Panc1 (cell line): ENCODE data around the gene KISS1R. TPM values are rescaled to one million over a fixed set of nuclear protein-coding genes. Genes with fewer than 3 reads are reported as not detected.

Experiments used
- ATAC-seq: fragments of 200-7000 bp; cut with Tn5 transposase; 2 replicates; pipeline ENCODE4 v1.9.1; 2020; ENCODE audit warnings: mild to moderate bottlenecking, moderate library complexity
- BruUV-seq: library from RNA; stranded (reverse); fragments of 400-500 nt; replicated peaks from 2 replicates; lab custom pipeline; 2021; lab: Mats Ljungman, UMichigan
- CTCF ChIA-PET: fragments of 300-600 bp; sonication (Branson Sonifier 250); formaldehyde crosslinking; loops from one replicate; lab custom pipeline; 2022; ENCODE audit warnings: antibody characterized with exemption; lab: Charles Lee
- POLR2A ChIA-PET: fragments of 300-600 bp; sonication (Branson Sonifier 250); formaldehyde crosslinking; loops from one replicate; lab custom pipeline; 2022; ENCODE audit warnings: antibody characterized with exemption; lab: Charles Lee
- DNase-seq: peaks from one replicate; pipeline ENCODE4 v3.0.0-alpha.2; 2010; ENCODE audit warnings: low read depth, low spot score
- H3K27ac ChIP-seq: 2 replicates; pipeline ENCODE4 v1.5.1; 2011; ENCODE audit warnings: mild to moderate bottlenecking, low read length, inconsistent platforms
- H3K27me3 ChIP-seq: fragments of 200-500 bp; sonication (Bioruptor generic); 2 replicates; pipeline ENCODE4 v1.6.0; 2014; ENCODE audit warnings: low read length, inconsistent platforms; ENCODE audit not compliant: control insufficient read depth, insufficient read depth
- H3K36me3 ChIP-seq: fragments of 200-500 bp; sonication (Bioruptor generic); 2 replicates; pipeline ENCODE4 v1.5.1; 2014; ENCODE audit warnings: inconsistent platforms, mild to moderate bottlenecking, low read length, moderate library complexity; ENCODE audit not compliant: control insufficient read depth, insufficient read depth
- H3K4me1 ChIP-seq: 2 replicates; pipeline ENCODE4 v1.5.1; 2011; ENCODE audit warnings: inconsistent platforms, mild to moderate bottlenecking, low read length, moderate library complexity; ENCODE audit not compliant: control insufficient read depth, insufficient read depth
- H3K4me3 ChIP-seq, 2 experiments: 2 replicates each; pipeline ENCODE4 v1.5.1; 2011 to 2012; ENCODE audit warnings: low read depth in 2 of 2, low read length in 2 of 2, mild to moderate bottlenecking in 2 of 2, inconsistent platforms in 1 of 2, moderate library complexity in 1 of 2
- H3K9me3 ChIP-seq: fragments of 200-500 bp; sonication (Bioruptor generic); 2 replicates; pipeline ENCODE4 v1.5.1; 2014; ENCODE audit warnings: low read depth, mild to moderate bottlenecking, inconsistent platforms, low read length, moderate library complexity; ENCODE audit not compliant: control insufficient read depth, insufficient read depth
- POLR2AphosphoS5 ChIP-seq: IDR thresholded peaks from 2 replicates; pipeline ENCODE4 v1.6.1; 2012; ENCODE audit warnings: mild to moderate bottlenecking, low read depth, low read length, moderate library complexity
- REST ChIP-seq, 2 experiments: IDR thresholded peaks; 2 replicates each; pipeline ENCODE4 v1.6.1; 2011 to 2012; ENCODE audit warnings: low read depth in 2 of 2, control low read depth in 1 of 2, low read length in 1 of 2, mild to moderate bottlenecking in 1 of 2, moderate library complexity in 1 of 2; ENCODE audit not compliant: insufficient read depth in 1 of 2
- SIN3A ChIP-seq: IDR thresholded peaks from 2 replicates; pipeline ENCODE4 v1.6.1; 2012; ENCODE audit warnings: low read depth, mild to moderate bottlenecking, low read length, moderate library complexity, borderline replicate concordance; ENCODE audit not compliant: insufficient read depth
- TCF7L2 ChIP-seq: IDR thresholded peaks from 2 replicates; pipeline ENCODE4 v1.6.1; 2011; ENCODE audit warnings: mild to moderate bottlenecking, low read depth, low read length, inconsistent platforms
- in situ Hi-C: cut with HindIII; loops from 2 replicates; pipeline ENCODE4 v1.10.0; 2016; ENCODE audit warnings: low sequenced_read_pairs, low pct_unique_long_range_greater_than_20kb
- intact Hi-C: fragments of 100-400 bp; cut with micrococcal nuclease; formaldehyde crosslinking; loops from one replicate; pipeline ENCODE4 v1.10.0; 2022; ENCODE audit not compliant: unreplicated experiment
- total RNA-seq: library from RNA; stranded (reverse); gene quantifications from one replicate; pipeline ENCODE4 v1.2.1, GENCODE V29; 2021; ENCODE audit not compliant: unreplicated experiment
- TF ChIP-seq, protein P1 (sequence below): fragments of 450-650 bp; IDR thresholded peaks from 2 replicates; pipeline ENCODE4 v1.5.1; 2017; ENCODE audit warnings: mild to moderate bottlenecking

KISS1R gene
- total RNA-seq, 1 experiment from 2014 or later: 0.92 TPM

- Histone ChIP-seq H3K27ac (no peak overlapping the region), H3K4me3 (no peak overlapping the region), H3K36me3 (no peaks in the 10 kb centered on the region), H3K9me3 (no peaks in the 10 kb centered on the region), H3K4me1 (no peaks in the 10 kb centered on the region), H3K27me3 (no peaks in the 10 kb centered on the region)
- DNase-seq (no peak), ATAC-seq (peak; percentile 37; the same call in 1 of the 2 replicates)
- in situ Hi-C loops: no loop called here
- TF ChIP-seq REST (IDR thresholded peaks at IDR 0.05; ENCODE audit: insufficient read depth in 1 of 2, low read depth in 2 of 2, low read length in 1 of 2): no peak
- TF ChIP-seq, protein P1, sequence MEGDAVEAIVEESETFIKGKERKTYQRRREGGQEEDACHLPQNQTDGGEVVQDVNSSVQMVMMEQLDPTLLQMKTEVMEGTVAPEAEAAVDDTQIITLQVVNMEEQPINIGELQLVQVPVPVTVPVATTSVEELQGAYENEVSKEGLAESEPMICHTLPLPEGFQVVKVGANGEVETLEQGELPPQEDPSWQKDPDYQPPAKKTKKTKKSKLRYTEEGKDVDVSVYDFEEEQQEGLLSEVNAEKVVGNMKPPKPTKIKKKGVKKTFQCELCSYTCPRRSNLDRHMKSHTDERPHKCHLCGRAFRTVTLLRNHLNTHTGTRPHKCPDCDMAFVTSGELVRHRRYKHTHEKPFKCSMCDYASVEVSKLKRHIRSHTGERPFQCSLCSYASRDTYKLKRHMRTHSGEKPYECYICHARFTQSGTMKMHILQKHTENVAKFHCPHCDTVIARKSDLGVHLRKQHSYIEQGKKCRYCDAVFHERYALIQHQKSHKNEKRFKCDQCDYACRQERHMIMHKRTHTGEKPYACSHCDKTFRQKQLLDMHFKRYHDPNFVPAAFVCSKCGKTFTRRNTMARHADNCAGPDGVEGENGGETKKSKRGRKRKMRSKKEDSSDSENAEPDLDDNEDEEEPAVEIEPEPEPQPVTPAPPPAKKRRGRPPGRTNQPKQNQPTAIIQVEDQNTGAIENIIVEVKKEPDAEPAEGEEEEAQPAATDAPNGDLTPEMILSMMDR: no peak
- no peak for TF ChIP-seq POLR2AphosphoS5
- no peak for TF ChIP-seq SIN3A
- TF ChIP-seq TCF7L2: no peak
- ChIA-PET POLR2A (no interaction called here), CTCF (no interaction called here)
- BruUV-seq: no TSS peak
- intact Hi-C loops: no loop called here
Measured at GRCh38 chr19:897442-898039, 19.6 kb upstream of the KISS1R start.

DNA sequence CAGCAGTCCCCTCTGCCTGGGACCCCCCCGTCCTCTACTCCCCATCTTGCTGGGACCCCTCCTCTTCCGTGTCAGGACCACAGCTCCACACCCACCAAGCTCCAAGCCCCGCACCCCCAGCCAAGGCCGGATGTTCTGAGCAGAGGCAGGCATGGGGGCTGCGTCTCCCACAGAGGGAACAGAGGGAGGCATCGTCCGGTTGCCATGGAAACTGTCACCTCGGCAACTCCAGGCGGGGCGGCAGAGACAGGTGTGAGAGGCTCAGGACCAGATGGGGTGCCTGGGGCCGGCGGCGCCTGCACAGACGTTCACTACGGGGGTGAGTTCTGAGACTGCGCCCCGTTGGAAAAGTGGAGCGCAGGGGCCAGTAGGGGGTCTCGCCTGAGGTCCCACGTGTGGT lies 18.5 kb upstream of the KISS1R start:
- Histone ChIP-seq H3K27ac (no peak overlapping the region), H3K9me3 (no peaks in the 10 kb centered on the region), H3K36me3 (no peaks in the 10 kb centered on the region), H3K4me3 (no peak overlapping the region), H3K4me1 (no peaks in the 10 kb centered on the region), H3K27me3 (no peaks in the 10 kb centered on the region)
- BruUV-seq: no TSS peak
- ChIA-PET CTCF (no interaction called here), POLR2A (interaction anchor here (0.6 kb wide), 1 partner anchor 20 kb away, joined by 4 read pairs; no protein-coding TSS in a partner anchor)
- TF ChIP-seq SIN3A: no peak
- no peak for TF ChIP-seq REST (IDR thresholded peaks at IDR 0.05; ENCODE audit: insufficient read depth in 1 of 2, low read depth in 2 of 2, low read length in 1 of 2)
- TF ChIP-seq TCF7L2: no peak
- TF ChIP-seq POLR2AphosphoS5: no peak
- TF ChIP-seq, protein P1: no peak
- ATAC-seq: no peak
- intact Hi-C loops (no loop called here), in situ Hi-C loops (no loop called here)
- no peak for DNase-seq
